ENCODE data around the gene DOK3. TPM values are rescaled to one million over a fixed set of nuclear protein-coding genes. Genes with fewer than 3 reads are reported as not detected.

DOK3 gene
- polyA plus RNA-seq, 3 donors, result 62.8 to 196 (median 98.3) TPM

DNA sequence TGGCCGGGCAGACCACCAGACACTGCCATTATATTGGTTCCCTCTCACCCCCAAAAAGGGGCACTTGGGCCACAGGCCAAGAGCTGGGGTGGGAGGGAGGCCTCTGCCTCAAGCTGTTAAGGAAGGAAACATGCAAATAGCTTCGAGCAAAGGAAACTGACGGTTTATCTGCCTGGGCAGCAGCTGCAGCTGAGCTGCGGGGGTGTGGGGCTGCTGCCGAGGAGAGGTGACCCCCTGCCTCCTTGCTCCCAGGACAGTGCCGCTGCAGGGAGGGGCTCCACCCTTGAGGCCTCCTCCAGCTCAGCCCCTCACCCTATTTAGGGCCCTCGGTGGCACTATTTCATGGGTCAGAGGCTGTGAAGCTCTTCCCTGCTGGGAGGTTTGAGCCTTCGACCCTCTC lies 789 bp downstream of the DOK3 start:
- Histone ChIP-seq H3K4me2 (replicated peaks; ENCODE audit: extremely low read depth, low read length, poor library complexity, severe bottlenecking) (peak overlapping the region; percentile 99), H3K79me2 (ENCODE audit: insufficient read depth, low read length) (peaks cover 67% of the 10 kb centered on the region), H4K20me1 (ENCODE audit: insufficient read depth, low read length) (peaks cover 50% of the 10 kb centered on the region), H2AFZ (ENCODE audit: insufficient read depth, low read depth, low read length, poor library complexity, severe bottlenecking) (peak overlapping the region; percentile 27), H3K36me3 (replicated peaks in 1 of 2; ENCODE audit: control insufficient read depth in 1 of 2, insufficient read depth in 2 of 2, low read length in 2 of 2) (peaks cover 45 to 54% of the 10 kb centered on the region in 2 donors), H3K27ac (ENCODE audit: low read depth in 1 of 2, low read length in 2 of 2) (peak overlapping the region; percentile 98 to 100), H3K9ac (ENCODE audit: insufficient read depth, low read length, poor library complexity, severe bottlenecking) (peak overlapping the region; percentile 99), H3K27me3 (ENCODE audit: control insufficient read depth in 2 of 2, insufficient read depth in 2 of 2, low read length in 2 of 2) (no peaks in the 10 kb centered on the region), H3K4me3 (replicated peaks in 1 of 3; ENCODE audit: low read depth in 2 of 3, low read length in 3 of 3) (peak overlapping the region; percentile 82 to 100 (median 96)), H3K4me1 (ENCODE audit: control insufficient read depth in 1 of 2, insufficient read depth in 2 of 2, low read length in 2 of 2) (peaks cover 55 to 76% of the 10 kb centered on the region in 2 donors), H3K9me3 (replicated peaks in 1 of 2; ENCODE audit: control insufficient read depth in 1 of 2, insufficient read depth in 1 of 2, low read length in 2 of 2) (no peaks in the 10 kb centered on the region)
- Mint-ChIP-seq H3K4me1 (peaks cover 51% of the 10 kb centered on the region), H3K9me3 (peaks cover 0 to 5% (median 0%) of the 10 kb centered on the region in 7 donors), H3K4me3 (peak overlapping the region; percentile 98 to 99), H3K27ac (peak overlapping the region; percentile 99 to 100 (median 99)), H3K27me3 (ENCODE audit: low read depth in 3 of 3) (peaks cover 0 to 8% (median 3%) of the 10 kb centered on the region in 3 donors), H3K36me3 (peaks cover 50 to 75% of the 10 kb centered on the region in 2 donors)
- peak in 1 of 3 donors; percentile 24 for DNase-seq
- TF ChIP-seq, protein P1, sequence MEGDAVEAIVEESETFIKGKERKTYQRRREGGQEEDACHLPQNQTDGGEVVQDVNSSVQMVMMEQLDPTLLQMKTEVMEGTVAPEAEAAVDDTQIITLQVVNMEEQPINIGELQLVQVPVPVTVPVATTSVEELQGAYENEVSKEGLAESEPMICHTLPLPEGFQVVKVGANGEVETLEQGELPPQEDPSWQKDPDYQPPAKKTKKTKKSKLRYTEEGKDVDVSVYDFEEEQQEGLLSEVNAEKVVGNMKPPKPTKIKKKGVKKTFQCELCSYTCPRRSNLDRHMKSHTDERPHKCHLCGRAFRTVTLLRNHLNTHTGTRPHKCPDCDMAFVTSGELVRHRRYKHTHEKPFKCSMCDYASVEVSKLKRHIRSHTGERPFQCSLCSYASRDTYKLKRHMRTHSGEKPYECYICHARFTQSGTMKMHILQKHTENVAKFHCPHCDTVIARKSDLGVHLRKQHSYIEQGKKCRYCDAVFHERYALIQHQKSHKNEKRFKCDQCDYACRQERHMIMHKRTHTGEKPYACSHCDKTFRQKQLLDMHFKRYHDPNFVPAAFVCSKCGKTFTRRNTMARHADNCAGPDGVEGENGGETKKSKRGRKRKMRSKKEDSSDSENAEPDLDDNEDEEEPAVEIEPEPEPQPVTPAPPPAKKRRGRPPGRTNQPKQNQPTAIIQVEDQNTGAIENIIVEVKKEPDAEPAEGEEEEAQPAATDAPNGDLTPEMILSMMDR (IDR thresholded peaks at IDR 0.05), result no peak
- WGBS (ENCODE audit: insufficient coverage), result 0% methylated on average over 3 of the region's 8 CpGs
- intact Hi-C loops (cut with micrococcal nuclease), result loop anchor here in 1 of 2 donors (2.0 to 10.0 kb wide), 2 partner anchors 14 to 194 kb away; partner anchors contain the start of gene MXD3

DNA sequence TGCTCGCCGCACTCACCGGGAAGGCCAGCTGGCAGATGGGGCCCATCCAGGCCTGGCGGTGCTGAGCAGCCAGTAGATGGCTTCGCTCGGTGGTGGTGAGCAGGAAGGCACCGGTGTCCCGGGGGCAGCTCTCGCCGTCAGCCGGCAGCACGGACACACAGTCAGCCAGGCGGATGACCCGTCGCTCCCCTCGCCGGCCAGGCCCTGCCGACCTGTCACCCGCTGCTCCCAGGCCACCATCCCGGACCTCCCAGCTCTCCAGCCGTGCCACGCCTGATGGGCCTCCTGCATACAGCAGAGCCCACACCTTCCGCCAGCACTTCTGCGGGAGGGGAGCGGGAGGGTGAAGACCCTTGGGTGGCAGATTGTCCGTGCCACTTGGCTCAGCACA lies 1.4 kb downstream of the DOK3 start:
- H3K27ac Mint-ChIP-seq, result peak overlapping the region; percentile 99 to 100 (median 99)
- peaks cover 57% of the 10 kb centered on the region for H3K4me1 Mint-ChIP-seq
- TF ChIP-seq, protein P1 (IDR thresholded peaks at IDR 0.05), result no peak
- Histone ChIP-seq H2AFZ (ENCODE audit: insufficient read depth, low read depth, low read length, poor library complexity, severe bottlenecking) (peak overlapping the region; percentile 26), H3K4me2 (replicated peaks; ENCODE audit: extremely low read depth, low read length, poor library complexity, severe bottlenecking) (peak overlapping the region; percentile 99), H4K20me1 (ENCODE audit: insufficient read depth, low read length) (peaks cover 56% of the 10 kb centered on the region), H3K4me3 (replicated peaks in 1 of 3; ENCODE audit: low read depth in 2 of 3, low read length in 3 of 3) (peak overlapping the region; percentile 82 to 100 (median 96)), H3K79me2 (ENCODE audit: insufficient read depth, low read length) (peaks cover 65% of the 10 kb centered on the region), H3K27ac (ENCODE audit: low read depth in 1 of 2, low read length in 2 of 2) (peak overlapping the region; percentile 98 to 100), H3K27me3 (ENCODE audit: control insufficient read depth in 2 of 2, insufficient read depth in 2 of 2, low read length in 2 of 2) (no peaks in the 10 kb centered on the region), H3K36me3 (replicated peaks in 1 of 2; ENCODE audit: control insufficient read depth in 1 of 2, insufficient read depth in 2 of 2, low read length in 2 of 2) (peaks cover 45 to 54% of the 10 kb centered on the region in 2 donors), H3K9me3 (replicated peaks in 1 of 2; ENCODE audit: control insufficient read depth in 1 of 2, insufficient read depth in 1 of 2, low read length in 2 of 2) (no peaks in the 10 kb centered on the region), H3K4me1 (ENCODE audit: control insufficient read depth in 1 of 2, insufficient read depth in 2 of 2, low read length in 2 of 2) (peaks cover 61 to 83% of the 10 kb centered on the region in 2 donors), H3K9ac (ENCODE audit: insufficient read depth, low read length, poor library complexity, severe bottlenecking) (peak overlapping the region; percentile 99)
- no peak for DNase-seq
- peaks cover 50 to 75% of the 10 kb centered on the region in 2 donors for H3K36me3 Mint-ChIP-seq
- 18% methylated on average over 21 of the region's 26 CpGs for WGBS (ENCODE audit: insufficient coverage)
- peaks cover 0 to 5% (median 0%) of the 10 kb centered on the region in 7 donors for H3K9me3 Mint-ChIP-seq
- peak overlapping the region; percentile 98 to 99 for H3K4me3 Mint-ChIP-seq
- intact Hi-C loops (cut with micrococcal nuclease), result loop anchor here in 1 of 2 donors (2.0 to 10.0 kb wide), 2 partner anchors 13 to 193 kb away; partner anchors contain the start of gene MXD3
- H3K27me3 Mint-ChIP-seq (ENCODE audit: low read depth in 3 of 3), result peaks cover 0 to 8% (median 3%) of the 10 kb centered on the region in 3 donors

Measured in CD14-positive monocyte (primary cell).